HG03565 (cell line): ENCODE results near the gene DCLK2.
A peak's percentile ranks its signal among the peaks of the same experiment; 100 is the strongest.

Experiments
- ATAC-seq: cut with Tn5 transposase; IDR thresholded peaks from one replicate; pipeline ENCODE4 v1.9.1; 2021; ENCODE audit warnings: mild to moderate bottlenecking, moderate library complexity; ENCODE audit not compliant: unreplicated experiment

The DCLK2 gene

GRCh38 chr4:150078041-150078578 lies at the start of gene DCLK2:
DCLK2 (plus strand) TSS chr4:150078445; CDS start chr4:150079028, 583 bp downstream.
- ATAC-seq, result no peak

- no peak for ATAC-seq
Observed at GRCh38 chr4:150032541-150032940, 45.7 kb upstream of the DCLK2 start.

- ATAC-seq, result no peak
Observed at GRCh38 chr4:150033081-150033480, 45.2 kb upstream of the DCLK2 start.

- ATAC-seq, result no peak
Observed at GRCh38 chr4:150033901-150034300, 44.3 kb upstream of the DCLK2 start.

GRCh38 chr4:150037251-150037856 lies 40.9 kb upstream of the DCLK2 start:
- ATAC-seq, result no peak

GRCh38 chr4:150038335-150039076 lies 39.7 kb upstream of the DCLK2 start:
- ATAC-seq, result peak; percentile 96

GRCh38 chr4:150039274-150040127 lies 38.7 kb upstream of the DCLK2 start:
- ATAC-seq, result no peak

- ATAC-seq, result no peak
Observed at GRCh38 chr4:150044517-150044916, 33.7 kb upstream of the DCLK2 start.

GRCh38 chr4:150045410-150045809 lies 32.8 kb upstream of the DCLK2 start:
- ATAC-seq, result no peak

- no peak for ATAC-seq
Observed at GRCh38 chr4:150046728-150047217, 31.5 kb upstream of the DCLK2 start.

GRCh38 chr4:150047546-150047945 lies 30.7 kb upstream of the DCLK2 start:
- ATAC-seq, result no peak

GRCh38 chr4:150049682-150050081 lies 28.6 kb upstream of the DCLK2 start:
- no peak for ATAC-seq

GRCh38 chr4:150050566-150050965 lies 27.7 kb upstream of the DCLK2 start:
- no peak for ATAC-seq

- ATAC-seq, result no peak
Observed at GRCh38 chr4:150051111-150051510, 27.1 kb upstream of the DCLK2 start.

GRCh38 chr4:150055467-150055866 lies 22.8 kb upstream of the DCLK2 start:
- ATAC-seq, result no peak

GRCh38 chr4:150056569-150056968 lies 21.7 kb upstream of the DCLK2 start:
- no peak for ATAC-seq

- no peak for ATAC-seq
Observed at GRCh38 chr4:150061086-150061776, 17.0 kb upstream of the DCLK2 start.

GRCh38 chr4:150063128-150063527 lies 15.1 kb upstream of the DCLK2 start:
- no peak for ATAC-seq

GRCh38 chr4:150065740-150066139 lies 12.5 kb upstream of the DCLK2 start:
- no peak for ATAC-seq

GRCh38 chr4:150067859-150068258 lies 10.4 kb upstream of the DCLK2 start:
- ATAC-seq, result no peak
